Stomach (tissue), 9 donors: Measurements from ENCODE around the gene ST8SIA1. TPM values are rescaled to one million over a fixed set of nuclear protein-coding genes. Genes with fewer than 3 reads are reported as not detected.

Experiments used
- DNase-seq, 2 donors: peaks; one replicate each; pipeline versions ENCODE4 v3.0.0 to v3.0.0-alpha.2; 2013 to 2019
- H3K27ac ChIP-seq, 5 donors: fragments of 200-600 bp in 4 of 5; sonication (generic) in 4 of 5; one replicate each; pipeline ENCODE4 v1.5.1; 2013 to 2019; ENCODE audit warnings: mild to moderate bottlenecking in 1 of 5, moderate library complexity in 1 of 5
- H3K27me3 ChIP-seq, 3 donors: fragments of 200-600 bp; sonication (generic); one replicate each; pipeline ENCODE4 v1.5.1; 2017 to 2019; ENCODE audit warnings: mixed run types in 1 of 3
- H3K36me3 ChIP-seq, 4 donors: fragments of 200-600 bp; sonication (generic); 1 replicate in 3 of 4; 2 replicates in 1 of 4; pipeline ENCODE4 v1.5.1; 2016 to 2019
- H3K4me1 ChIP-seq, 4 donors: fragments of 200-600 bp; sonication (generic); one replicate each; pipeline ENCODE4 v1.5.1; 2016 to 2019
- H3K4me3 ChIP-seq, 4 donors: fragments of 200-600 bp; sonication (generic) in 3 of 4; one replicate each; pipeline ENCODE4 v1.5.1; 2016 to 2019; ENCODE audit warnings: mild to moderate bottlenecking in 1 of 4
- H3K9me3 ChIP-seq, 4 donors: fragments of 200-600 bp; sonication (generic); one replicate each; pipeline ENCODE4 v1.5.1; 2016 to 2019
- EP300 ChIP-seq: sonication (generic); formaldehyde crosslinking; IDR thresholded peaks from one replicate; pipeline ENCODE4 v1.6.1; 2017; ENCODE audit warnings: antibody characterized with exemption
- POLR2A ChIP-seq, 4 donors: fragments of 450-650 bp; IDR thresholded peaks; one replicate each; pipeline ENCODE4 v1.6.1; 2016; ENCODE audit warnings: antibody characterized with exemption in 4 of 4, control low read depth in 2 of 4, mild to moderate bottlenecking in 1 of 4, moderate library complexity in 1 of 4
- POLR2AphosphoS5 ChIP-seq, 3 donors: sonication (generic); formaldehyde crosslinking; IDR thresholded peaks; one replicate each; pipeline ENCODE4 v1.6.1; 2016; ENCODE audit warnings: antibody characterized with exemption in 3 of 3
- WGBS, 5 donors: extraction: QIAGEN DNeasy Blood & Tissue Kit in 3 of 5; methylation state at CpG; one replicate each; pipeline versions ENCODE4 v1.1.5 to v1.1.7; 2013 to 2018; 5-methylcytosine and 5-hydroxymethylcytosine counted together
- intact Hi-C: fragments of 100-400 bp; cut with DNase I; formaldehyde crosslinking; loops from one replicate; pipeline ENCODE4 v1.15.1; 2023; ENCODE audit warnings: low total_unique reads
- polyA plus RNA-seq, 3 donors: library from polyadenylated mRNA; stranded (reverse); fragments of 200-250 nt; gene quantifications; one replicate each; pipeline ENCODE4 v1.2.3, GENCODE V29; 2013
- total RNA-seq, 5 donors: library from RNA; depleted of rRNA; stranded (reverse); fragments of >200 nt; gene quantifications; one replicate each; pipeline versions ENCODE4 v1.1.0 to v1.2.3, GENCODE V29; 2014 to 2016
- TF ChIP-seq, protein P1 (sequence below), 7 experiments: fragments of 450-650 bp in 4 of 7; fragments of 200-600 bp in 3 of 7; sonication (generic) in 3 of 7; IDR thresholded peaks; one replicate each; pipeline ENCODE4 v1.5.1; 2016 to 2019; ENCODE audit warnings: antibody characterized with exemption in 7 of 7, control low read depth in 2 of 7, mild to moderate bottlenecking in 1 of 7
- donor health status: healthy with polysubstance abuse.
- donor health status: Bipolar disorder and iron deficiency.
- donor health status: healthy.

Gene ST8SIA1
- total and polyA plus RNA-seq, 8 donors, result 0.29 to 5.0 (median 2.2) TPM

DNA sequence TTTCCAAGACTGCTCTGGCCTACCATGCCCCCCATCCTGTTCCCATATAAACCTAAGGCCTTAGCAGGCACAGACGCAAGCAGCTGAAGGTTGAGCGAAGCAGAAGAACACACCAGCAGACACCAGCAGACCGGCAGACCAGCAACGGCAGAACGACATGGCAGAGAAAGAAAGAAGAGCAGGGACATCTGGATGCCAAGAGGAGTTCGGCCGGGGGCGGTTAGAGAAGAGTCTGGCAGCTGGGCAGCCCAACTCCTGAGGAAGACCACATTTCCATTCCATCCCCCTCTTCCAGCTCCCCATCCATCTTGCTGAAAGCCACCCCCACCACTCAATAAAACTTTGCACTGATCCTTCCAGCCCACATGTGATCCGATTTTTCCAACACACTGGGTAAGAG, 5.2 kb upstream of the ST8SIA1 start:
- Histone ChIP-seq H3K4me3 (no peak overlapping the region), H3K9me3 (peaks cover 0 to 8% (median 0%) of the 10 kb centered on the region in 4 donors), H3K27me3 (peaks cover 0 to 14% (median 9%) of the 10 kb centered on the region in 3 donors), H3K27ac (no peak overlapping the region), H3K36me3 (no peaks in the 10 kb centered on the region), H3K4me1 (peaks cover 0 to 13% (median 10%) of the 10 kb centered on the region in 4 donors)
- 89 to 96% (median 93%) methylated on average over 9 of the region's 9 CpGs for WGBS, 5 donors
- intact Hi-C loops, result loop anchor here (10.0 kb wide), 1 partner anchor 235 kb away; no protein-coding TSS in a partner anchor
- no peak for DNase-seq
- TF ChIP-seq POLR2A (IDR thresholded peaks at IDR 0.05) (no peak), EP300 (no peak)
- TF ChIP-seq, protein P1, sequence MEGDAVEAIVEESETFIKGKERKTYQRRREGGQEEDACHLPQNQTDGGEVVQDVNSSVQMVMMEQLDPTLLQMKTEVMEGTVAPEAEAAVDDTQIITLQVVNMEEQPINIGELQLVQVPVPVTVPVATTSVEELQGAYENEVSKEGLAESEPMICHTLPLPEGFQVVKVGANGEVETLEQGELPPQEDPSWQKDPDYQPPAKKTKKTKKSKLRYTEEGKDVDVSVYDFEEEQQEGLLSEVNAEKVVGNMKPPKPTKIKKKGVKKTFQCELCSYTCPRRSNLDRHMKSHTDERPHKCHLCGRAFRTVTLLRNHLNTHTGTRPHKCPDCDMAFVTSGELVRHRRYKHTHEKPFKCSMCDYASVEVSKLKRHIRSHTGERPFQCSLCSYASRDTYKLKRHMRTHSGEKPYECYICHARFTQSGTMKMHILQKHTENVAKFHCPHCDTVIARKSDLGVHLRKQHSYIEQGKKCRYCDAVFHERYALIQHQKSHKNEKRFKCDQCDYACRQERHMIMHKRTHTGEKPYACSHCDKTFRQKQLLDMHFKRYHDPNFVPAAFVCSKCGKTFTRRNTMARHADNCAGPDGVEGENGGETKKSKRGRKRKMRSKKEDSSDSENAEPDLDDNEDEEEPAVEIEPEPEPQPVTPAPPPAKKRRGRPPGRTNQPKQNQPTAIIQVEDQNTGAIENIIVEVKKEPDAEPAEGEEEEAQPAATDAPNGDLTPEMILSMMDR (IDR thresholded peaks at IDR 0.05), result no peak

- no peak for DNase-seq
- intact Hi-C loops, result loop anchor here (10.0 kb wide), 1 partner anchor 231 kb away; no protein-coding TSS in a partner anchor
- TF ChIP-seq, protein P1 (IDR thresholded peaks at IDR 0.05), result no peak
- TF ChIP-seq POLR2AphosphoS5 (IDR thresholded peaks at IDR 0.05), result no peak
- H3K4me3 ChIP-seq, result peak overlapping the region; percentile 63 to 71 (median 66)
- peaks cover 0 to 49% (median 32%) of the 10 kb centered on the region in 4 donors for H3K4me1 ChIP-seq
- no peaks in the 10 kb centered on the region for H3K36me3 ChIP-seq
- WGBS, 5 donors, result 5 to 9% (median 6%) methylated on average over 6 of the region's 6 CpGs
- peak overlapping the region in 4 of 5 donors; percentile 73 to 86 (median 76) for H3K27ac ChIP-seq
- peaks cover 0 to 39% (median 23%) of the 10 kb centered on the region in 3 donors for H3K27me3 ChIP-seq
- no peaks in the 10 kb centered on the region for H3K9me3 ChIP-seq
These were observed 1.3 kb upstream of the ST8SIA1 start for GRCh38 chr12:22335794-22336166.

DNA sequence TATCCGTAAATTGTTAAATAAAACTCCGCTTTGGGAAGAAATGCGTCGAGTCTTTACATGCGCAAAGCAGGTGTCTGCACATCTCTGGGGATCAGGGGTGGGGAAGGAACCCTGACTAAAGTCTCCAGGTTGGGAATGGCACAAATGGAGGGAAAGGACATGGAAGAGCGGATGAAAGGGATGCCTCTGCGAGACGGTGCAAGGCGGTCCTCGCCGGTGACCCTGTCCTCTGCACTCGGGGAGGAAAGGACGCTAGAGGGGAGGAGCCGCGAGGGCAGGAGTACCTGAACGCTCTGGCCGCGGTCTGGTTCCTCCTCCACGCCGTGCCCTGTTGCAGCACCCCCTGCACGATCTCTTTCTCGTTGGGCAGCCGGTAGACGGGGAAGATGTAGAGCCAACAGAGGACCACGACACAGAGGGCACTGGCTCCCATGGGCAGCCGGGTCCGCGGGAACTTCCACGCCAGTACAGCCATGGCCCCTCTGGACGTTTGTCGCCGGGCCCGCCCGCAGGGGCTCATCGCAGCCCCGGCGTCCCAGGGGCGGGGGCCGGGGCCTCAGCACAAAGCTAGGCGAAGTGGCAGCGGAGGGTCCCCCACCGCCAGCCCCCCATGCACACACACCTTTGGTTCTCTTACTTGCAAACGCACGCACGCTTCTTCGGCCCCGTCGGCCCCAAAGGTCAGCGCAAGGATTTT, 646 bp downstream of the ST8SIA1 start:
- intact Hi-C loops, result loop anchor here (10.0 kb wide), 1 partner anchor 229 kb away; no protein-coding TSS in a partner anchor
- H3K4me1 ChIP-seq, result peaks cover 0 to 49% (median 32%) of the 10 kb centered on the region in 4 donors
- peaks cover 0 to 39% (median 23%) of the 10 kb centered on the region in 3 donors for H3K27me3 ChIP-seq
- no peaks in the 10 kb centered on the region for H3K9me3 ChIP-seq
- DNase-seq, result peak in 1 of 2 donors; percentile 41
- H3K27ac ChIP-seq, result peak overlapping the region; percentile 64 to 86 (median 74)
- 5 to 8% (median 5%) methylated on average over 19 to 49 of the region's 49 CpGs for WGBS, 5 donors
- no peaks in the 10 kb centered on the region for H3K36me3 ChIP-seq
- peak overlapping the region; percentile 63 to 71 (median 66) for H3K4me3 ChIP-seq
- TF ChIP-seq POLR2A (IDR thresholded peaks at IDR 0.05), result no peak
- TF ChIP-seq POLR2AphosphoS5 (IDR thresholded peaks at IDR 0.05), result no peak
- TF ChIP-seq, protein P1 (IDR thresholded peaks at IDR 0.05), result no peak
- no peak for TF ChIP-seq EP300

- DNase-seq, result no peak
- TF ChIP-seq EP300 (no peak), POLR2A (IDR thresholded peaks at IDR 0.05) (no peak), POLR2AphosphoS5 (IDR thresholded peaks at IDR 0.05) (no peak)
- TF ChIP-seq, protein P1 (IDR thresholded peaks at IDR 0.05), result no peak
- intact Hi-C loops, result loop anchor here (10.0 kb wide), 1 partner anchor 228 kb away; no protein-coding TSS in a partner anchor
- Histone ChIP-seq H3K9me3 (no peaks in the 10 kb centered on the region), H3K4me1 (peaks cover 0 to 49% (median 33%) of the 10 kb centered on the region in 4 donors), H3K27ac (peak overlapping the region in 3 of 5 donors; percentile 74 to 86 (median 78)), H3K27me3 (peaks cover 0 to 39% (median 23%) of the 10 kb centered on the region in 3 donors), H3K4me3 (peak overlapping the region; percentile 63 to 71 (median 66)), H3K36me3 (no peaks in the 10 kb centered on the region)
- WGBS, 5 donors, result 31 to 46% (median 46%) methylated on average over 10 of the region's 10 CpGs
These were observed 1.3 kb downstream of the ST8SIA1 start for GRCh38 chr12:22333186-22333712.
